GM19438 (cell line): ENCODE measurements around the gene CPM.
"Not testable (repeated sequence)": the region's sequence is repeated elsewhere in the genome, so short reads cannot be mapped to it uniquely, and the experiment has no call there.

Experiments
- ATAC-seq: cut with Tn5 transposase; IDR thresholded peaks from one replicate; pipeline ENCODE4 v1.9.1; 2021; ENCODE audit warnings: low read depth; ENCODE audit not compliant: unreplicated experiment

Gene CPM

DNA sequence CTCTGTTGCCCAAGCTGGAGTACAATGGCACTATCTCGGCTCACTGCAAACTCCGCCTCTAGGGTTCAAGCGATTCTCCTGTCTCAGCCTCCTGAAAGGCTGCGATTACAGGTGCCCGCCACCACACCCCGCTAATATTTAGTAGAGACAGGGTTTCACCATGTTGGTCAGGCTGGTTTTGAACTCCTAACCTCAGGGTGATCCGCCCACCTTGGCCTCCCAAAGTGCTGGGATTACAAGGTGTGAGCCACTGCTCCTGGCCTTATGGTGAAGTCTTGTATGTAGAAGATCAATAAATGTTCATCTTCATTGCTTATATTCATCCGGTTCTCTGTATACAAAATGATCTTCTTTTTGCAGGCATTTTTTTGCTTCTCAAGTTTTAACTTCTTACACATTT, 77.2 kb downstream of the CPM start:
- ATAC-seq: no peak

GRCh38 chr12:68855111-68855510, 77.9 kb downstream of the CPM start:
- no peak for ATAC-seq

DNA sequence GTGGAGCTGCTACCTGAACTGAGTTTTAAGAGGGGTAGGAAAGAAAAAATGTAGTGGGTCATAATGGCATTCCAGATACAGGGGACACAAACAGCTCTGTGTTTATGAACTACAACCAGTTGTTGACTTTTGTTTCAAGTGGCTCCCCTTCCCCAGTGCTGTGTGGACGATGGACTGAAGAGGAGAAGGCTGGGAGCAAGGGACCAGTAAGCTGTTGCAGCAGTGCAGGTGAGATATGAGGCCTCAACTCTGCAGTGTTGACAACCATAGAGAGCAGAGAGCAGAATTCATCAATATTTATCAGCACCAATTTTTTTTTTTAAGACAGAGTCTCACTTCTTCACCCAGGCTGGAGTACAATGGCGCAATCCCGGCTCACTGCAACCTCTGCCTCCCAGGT, 78.4 kb downstream of the CPM start:
- no peak for ATAC-seq

DNA sequence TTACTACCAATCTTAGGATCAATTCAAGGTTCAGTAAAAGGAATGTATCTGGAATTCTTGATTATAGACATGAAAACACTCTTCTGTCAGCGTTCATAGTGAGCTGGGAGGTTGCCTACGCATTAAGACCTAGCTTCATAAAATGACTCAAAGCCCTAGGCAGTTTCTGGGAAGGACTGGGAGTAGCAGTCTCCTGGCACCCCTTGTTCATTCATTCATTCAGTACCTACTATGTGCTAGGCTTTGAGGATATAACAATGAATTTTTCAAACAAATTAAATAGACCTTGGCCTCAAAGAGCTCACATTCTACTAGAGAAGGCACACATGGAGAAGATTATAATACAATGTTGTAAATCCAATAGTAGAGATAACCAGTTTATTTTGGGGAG, 78.9 kb downstream of the CPM start:
- no peak for ATAC-seq

- ATAC-seq: no peak
These were observed 79.4 kb downstream of the CPM start for GRCh38 chr12:68853396-68854077.

GRCh38 chr12:68851592-68852306, 81.2 kb downstream of the CPM start:
- ATAC-seq: no peak

- ATAC-seq: no peak
These were observed 82.6 kb downstream of the CPM start for GRCh38 chr12:68850390-68850789.

DNA sequence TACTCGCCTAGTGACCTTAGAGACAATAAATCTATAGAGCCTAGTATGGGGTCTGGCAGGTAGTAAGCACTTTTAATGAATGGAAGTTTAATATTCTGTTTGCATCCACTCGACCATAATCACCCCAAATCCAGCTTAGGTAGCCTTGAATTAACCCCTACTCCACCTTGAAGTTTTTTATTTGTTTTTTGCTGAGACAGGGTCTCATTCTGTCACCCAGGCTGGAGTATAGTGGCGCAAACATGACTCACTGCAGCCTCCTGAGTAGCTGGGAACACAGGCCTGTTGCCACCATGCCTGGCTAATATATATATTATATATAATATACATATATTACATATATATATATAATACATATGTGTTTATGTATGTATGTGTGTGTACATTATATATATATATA, 86.2 kb downstream of the CPM start:
- ATAC-seq: no peak

DNA sequence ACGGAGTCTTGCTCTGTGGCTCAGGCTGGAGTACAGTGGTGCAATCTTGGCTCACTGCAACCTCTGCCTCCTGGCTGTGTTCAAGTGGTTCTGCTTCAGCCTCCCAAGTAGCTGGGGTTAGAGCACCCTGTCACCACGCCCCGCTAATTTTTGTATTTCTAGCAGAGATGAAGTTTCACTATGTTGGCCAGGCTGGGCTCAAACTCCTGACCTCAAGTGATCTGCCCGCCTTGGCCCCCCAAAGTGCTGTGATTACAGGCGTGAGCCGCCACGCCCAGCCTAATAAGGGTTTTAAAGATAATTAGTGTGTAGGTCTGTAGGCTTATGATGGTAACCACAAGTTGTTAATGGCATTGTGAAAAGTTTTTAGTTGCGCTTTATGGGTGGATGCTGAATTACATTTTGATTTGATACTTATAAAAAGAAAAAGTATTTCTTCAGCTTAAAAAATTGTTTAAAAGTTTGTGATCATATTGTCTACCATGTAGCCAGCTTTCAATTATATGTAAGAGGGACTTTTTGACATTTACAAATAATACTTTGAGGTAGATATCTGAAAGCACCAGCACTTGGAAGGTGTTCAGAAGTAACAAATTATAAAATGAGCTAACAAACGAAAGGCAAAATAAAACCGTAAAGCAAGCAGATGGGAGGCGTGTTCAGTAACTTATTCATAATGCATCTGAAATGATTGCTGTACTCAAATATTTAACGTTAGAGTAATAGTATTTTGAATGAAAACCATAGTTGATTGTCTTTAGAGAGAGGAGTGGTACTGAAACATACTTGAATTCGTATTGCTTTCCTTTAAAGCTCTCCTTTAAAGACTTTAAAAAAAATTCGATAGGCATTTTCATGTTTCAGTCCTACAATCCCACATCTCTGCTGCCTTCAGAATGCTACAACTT, 87.9 kb downstream of the CPM start:
- no peak for ATAC-seq

GRCh38 chr12:68844318-68844745, 88.6 kb downstream of the CPM start:
- ATAC-seq: no peak

DNA sequence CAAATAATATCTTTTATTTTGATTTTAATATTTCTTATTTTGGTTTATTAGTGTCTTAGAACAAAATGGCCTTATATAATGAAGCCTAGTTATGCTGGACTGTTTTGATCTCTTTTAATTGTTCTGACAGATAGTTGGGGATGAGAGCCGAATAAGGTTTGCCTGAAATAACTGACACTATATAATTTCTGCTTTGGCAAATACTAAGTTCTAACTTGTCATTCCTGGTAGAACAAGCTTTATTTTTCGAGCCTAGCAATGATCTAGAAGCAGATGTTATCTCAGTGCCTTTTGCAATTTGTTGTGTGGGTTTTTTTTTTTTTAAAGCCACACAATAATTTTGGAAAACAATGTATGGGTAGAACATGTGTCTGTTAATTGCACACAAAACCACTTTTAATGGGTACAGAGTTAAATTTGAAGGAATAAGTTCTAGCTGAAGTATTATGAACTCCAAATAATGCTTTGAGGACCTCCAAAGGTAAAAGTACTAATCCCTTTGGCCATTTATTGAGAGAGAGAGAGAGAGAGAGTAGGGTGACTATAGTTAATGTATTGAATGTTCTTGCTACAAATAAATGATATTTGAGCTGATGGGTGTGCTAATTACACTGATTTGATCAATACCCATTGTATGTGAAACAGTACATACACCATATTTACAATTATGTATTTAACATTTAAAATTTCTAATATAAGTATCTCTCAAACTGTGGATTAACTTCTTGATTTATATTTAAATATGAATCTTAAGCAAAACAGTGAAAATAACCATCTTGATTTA, 90.0 kb downstream of the CPM start:
- ATAC-seq: no peak

GRCh38 chr12:68842123-68842522, 90.8 kb downstream of the CPM start:
- ATAC-seq: no peak

GRCh38 chr12:68841717-68842116, 91.3 kb downstream of the CPM start:
- no peak for ATAC-seq

DNA sequence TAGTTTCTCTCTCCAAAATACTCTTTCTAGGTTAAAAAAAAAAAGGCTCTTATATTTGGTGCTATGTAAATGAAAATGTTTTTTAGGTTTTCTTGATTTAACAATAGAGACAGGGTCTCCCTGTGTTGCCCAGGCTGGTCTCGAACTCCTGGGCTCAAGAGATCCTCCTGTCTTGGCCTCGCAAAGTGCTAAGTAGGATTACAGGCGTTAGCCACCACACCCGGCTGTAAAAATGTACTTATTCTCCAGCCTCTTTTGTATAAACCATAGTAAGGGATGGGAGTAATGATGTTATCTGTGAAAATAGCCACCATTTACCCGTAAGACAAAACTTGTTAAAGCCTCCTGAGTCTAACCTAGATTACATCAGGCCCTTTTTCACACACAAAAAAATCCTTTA, 91.8 kb downstream of the CPM start:
- not testable (repeated sequence) for ATAC-seq

- ATAC-seq: no peak
These were observed 93.5 kb downstream of the CPM start for GRCh38 chr12:68839183-68840147.

GRCh38 chr12:68838046-68838886, 94.7 kb downstream of the CPM start:
- ATAC-seq: no peak

DNA sequence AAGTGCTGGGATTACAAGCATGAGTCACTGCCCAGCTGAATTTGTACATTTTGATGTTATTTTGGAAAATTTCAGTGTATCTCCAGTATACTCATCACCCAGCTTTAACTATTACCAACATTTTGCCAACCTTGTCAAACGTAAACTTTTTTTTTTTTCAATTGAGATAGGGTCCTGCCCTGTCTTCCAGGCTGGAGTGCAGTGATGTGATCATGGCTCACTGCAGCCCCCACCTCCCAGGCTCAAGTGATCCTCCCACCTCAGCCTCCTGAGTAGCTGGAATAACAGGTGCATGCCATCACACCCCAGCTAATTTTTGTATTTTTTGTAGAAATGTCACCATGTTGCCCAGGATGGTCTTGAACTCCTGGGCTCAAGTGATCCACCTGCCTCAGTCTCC, 95.8 kb downstream of the CPM start:
- no peak for ATAC-seq

DNA sequence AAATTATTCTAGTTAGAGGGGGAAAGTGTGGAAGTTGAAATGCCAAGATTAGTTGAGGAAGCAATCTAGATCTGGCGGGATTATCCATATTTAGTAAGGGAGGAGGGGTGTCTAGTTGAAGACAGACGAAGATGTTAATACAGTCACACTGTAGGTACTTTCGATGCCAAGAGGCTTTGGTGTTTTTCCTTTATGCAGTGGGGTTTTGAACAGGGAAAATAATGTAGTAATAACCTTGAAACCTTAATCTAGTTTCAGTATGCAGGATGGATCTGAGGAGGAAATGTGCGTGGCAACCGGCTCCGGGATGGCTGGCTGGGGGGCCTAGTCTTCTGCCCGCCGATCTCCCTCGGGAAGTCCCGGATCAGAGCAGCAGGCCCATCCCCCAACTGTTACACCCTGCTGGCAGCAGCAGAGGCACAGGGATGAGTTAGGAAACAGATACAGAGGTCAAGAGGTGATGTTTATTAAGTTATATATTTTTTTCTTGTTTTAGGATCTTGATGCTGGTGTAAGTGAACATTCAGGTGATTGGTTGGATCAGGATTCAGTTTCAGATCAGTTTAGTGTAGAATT, 97.5 kb downstream of the CPM start:
- no peak for ATAC-seq
